ENCODE measurements around the gene ADAMTS3. TPM values are rescaled to one million over a fixed set of nuclear protein-coding genes. Genes with fewer than 3 reads are reported as not detected.

The ADAMTS3 gene
- total and polyA plus RNA-seq, 9 of the 15 experiments (the other 6 are each of a cell fraction or from before 2014, with no cell fraction given): 4.0 to 18.0 (median 12.1) TPM

- Histone ChIP-seq H3K36me3 (ENCODE audit: control insufficient read depth, insufficient read depth, low read length) (peaks cover 27% of the 10 kb centered on the region), H3K4me3 (peak overlapping the region; percentile 60), H3K9ac (ENCODE audit: insufficient read depth in 1 of 2, low read depth in 2 of 2, low read length in 2 of 2) (peak overlapping the region in 1 of 2 experiments; percentile 87; a peak in 2 of 4 replicates), H4K20me1 (replicated peaks; ENCODE audit: control insufficient read depth, insufficient read depth, low read length) (no peaks in the 10 kb centered on the region), H3K27me3 (ENCODE audit: control insufficient read depth in 2 of 2, insufficient read depth in 2 of 2, low read length in 2 of 2) (no peaks in the 10 kb centered on the region), H2AFZ (ENCODE audit: low read depth, low read length) (peak overlapping the region; percentile 81; the same call in 1 of the 2 replicates), H3K9me1 (ENCODE audit: control insufficient read depth, insufficient read depth, low read length) (peaks cover 4% of the 10 kb centered on the region), H3K9me3 (replicated peaks; ENCODE audit: control insufficient read depth, insufficient read depth, low read depth, low read length) (no peaks in the 10 kb centered on the region), H3K27ac (ENCODE audit: extremely low read depth, low read depth, low read length) (peak overlapping the region; percentile 97; the same call in 2 of the 3 replicates), H3K79me2 (ENCODE audit: control insufficient read depth, insufficient read depth, low read length) (peaks cover 60% of the 10 kb centered on the region), H3K4me2 (ENCODE audit: insufficient read depth, low read length) (peak overlapping the region; percentile 91), H3K4me1 (replicated peaks in 1 of 2; ENCODE audit: control insufficient read depth in 2 of 2, insufficient read depth in 2 of 2, low read length in 2 of 2) (peaks cover 14 to 36% of the 10 kb centered on the region in 2 experiments)
- 0% methylated on average over 2 of the region's 2 CpGs for WGBS (ENCODE audit: insufficient coverage, low coverage, missing lambda C conversion rate)
- ATAC-seq: no peak
- ChIA-PET CTCF (ENCODE audit: low intra/inter-chr PET ratio) (no interaction called here), POLR2A (interaction anchor here (1.1 kb wide), 1 partner anchor 691 kb away, joined by 3 read pairs; no protein-coding TSS in a partner anchor)
- in situ Hi-C loops (cut with MboI): no loop called here
- BruUV-seq (replicated peaks): no TSS peak
- peak in 1 of 4 experiments; percentile 30 for DNase-seq (ENCODE audit: extremely low read depth in 1 of 4, low spot score in 3 of 4)
- FAIRE-seq: no peak
- intact Hi-C loops (cut with micrococcal nuclease): loop anchor here (5.0 kb wide), 1 partner anchor 136 kb away; no protein-coding TSS in a partner anchor
- TF ChIP-seq ATF2 (CRISPR knock-in tag; IDR thresholded peaks at IDR 0.05): no peak
- no peak for TF ChIP-seq FOXP1 (CRISPR knock-in tag; IDR thresholded peaks at IDR 0.05)
- TF ChIP-seq MTF1 (CRISPR knock-in tag; IDR thresholded peaks at IDR 0.05; ENCODE audit: borderline replicate concordance): no peak
- TF ChIP-seq KLF16 (IDR thresholded peaks at IDR 0.05): no peak
- TF ChIP-seq ZNF124 (CRISPR knock-in tag; IDR thresholded peaks at IDR 0.05): no peak
- TF ChIP-seq PBX2 (CRISPR knock-in tag; IDR thresholded peaks at IDR 0.05; ENCODE audit: low read depth): no peak
- TF ChIP-seq PBX2 (tag; conservative IDR thresholded peaks at IDR 0.05; ENCODE audit: low read depth): 0 out of 2 replicates have a peak, but pooled peaks have one; percentile 14
- TF ChIP-seq BRD9 (IDR thresholded peaks at IDR 0.05; ENCODE audit: low read depth, partially characterized antibody): no peak
- TF ChIP-seq ZBTB11 (CRISPR knock-in tag; IDR thresholded peaks at IDR 0.05): no peak
- no peak for TF ChIP-seq KAT8 (IDR thresholded peaks at IDR 0.05; ENCODE audit: low read depth)
- no peak for TF ChIP-seq ZNF445 (CRISPR knock-in tag; IDR thresholded peaks at IDR 0.05; ENCODE audit: low read depth)
These were observed 2.5 kb downstream of the ADAMTS3 start for GRCh38 chr4:72566464-72566972.

Data from K562 (cell line).